Neural cell (in vitro differentiated cells): ENCODE measurements around the gene NAP1L1.

Experiments
- EP300 ChIP-seq: fragments of 450-650 bp; conservative IDR thresholded peaks from 2 replicates; pipeline ENCODE4 v1.6.1; 2014; ENCODE audit warnings: antibody characterized with exemption, mild to moderate bottlenecking, moderate library complexity; ENCODE audit not compliant: poor library complexity, severe bottlenecking
- EZH2 ChIP-seq: fragments of 200-600, 300-800 bp; shearing (Covaris generic), sonication (generic); IDR thresholded peaks from 2 replicates; pipeline ENCODE4 v1.6.1; 2014; ENCODE audit warnings: antibody characterized with exemption, low read length, borderline replicate concordance, mild to moderate bottlenecking; ENCODE audit not compliant: insufficient read depth, poor library complexity, severe bottlenecking
- MXI1 ChIP-seq: fragments of 450-650 bp; conservative IDR thresholded peaks from 2 replicates; pipeline ENCODE4 v1.6.1; 2014; ENCODE audit warnings: antibody characterized with exemption, mild to moderate bottlenecking; ENCODE audit not compliant: poor library complexity, severe bottlenecking
- POLR2AphosphoS5 ChIP-seq: IDR thresholded peaks from 2 replicates; pipeline ENCODE4 v1.6.1; 2012
- RAD21 ChIP-seq: fragments of 450-650 bp; conservative IDR thresholded peaks from 2 replicates; pipeline ENCODE4 v1.6.1; 2014; ENCODE audit warnings: antibody characterized with exemption, mild to moderate bottlenecking, moderate library complexity
- SMC3 ChIP-seq: fragments of 450-650 bp; conservative IDR thresholded peaks from 2 replicates; pipeline ENCODE4 v1.6.1; 2014; ENCODE audit warnings: antibody characterized with exemption, mild to moderate bottlenecking, moderate library complexity; ENCODE audit not compliant: poor library complexity
- TAF1 ChIP-seq: IDR thresholded peaks from 2 replicates; pipeline ENCODE4 v1.6.1; 2012; ENCODE audit warnings: low read depth
- TF ChIP-seq, protein P1 (sequence below): fragments of 450-650 bp; IDR thresholded peaks from 2 replicates; pipeline ENCODE4 v1.5.1; 2014; ENCODE audit warnings: antibody characterized with exemption, mild to moderate bottlenecking, moderate library complexity; ENCODE audit not compliant: poor library complexity, severe bottlenecking
- TF ChIP-seq, protein P2 (sequence below): IDR thresholded peaks from 2 replicates; pipeline ENCODE4 v1.6.1; 2012; ENCODE audit warnings: borderline replicate concordance

DNA sequence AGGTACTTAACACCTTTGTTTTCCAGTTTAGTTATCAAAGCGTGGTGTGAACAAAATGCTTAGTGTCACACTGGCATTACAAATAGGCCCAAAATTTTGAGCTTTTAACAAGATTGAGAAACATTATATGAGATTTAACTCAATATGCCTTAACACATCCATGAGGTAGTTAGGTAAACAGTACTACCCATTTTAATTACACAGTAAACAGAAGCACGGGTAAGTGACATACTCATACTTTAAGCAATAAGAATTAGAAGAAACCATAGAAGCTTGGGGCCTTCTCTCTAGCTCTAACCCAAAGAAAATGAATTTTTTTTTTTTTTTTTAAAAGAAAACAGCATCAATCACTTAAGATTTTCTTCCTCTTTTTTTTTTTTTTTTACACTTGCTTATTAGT is 37.4 kb downstream of the NAP1L1 start:
- TF ChIP-seq EZH2 (no peak), POLR2AphosphoS5 (no peak), EP300 (no peak), SMC3 (no peak), TAF1 (no peak), RAD21 (no peak), MXI1 (no peak)
- TF ChIP-seq, protein P1, sequence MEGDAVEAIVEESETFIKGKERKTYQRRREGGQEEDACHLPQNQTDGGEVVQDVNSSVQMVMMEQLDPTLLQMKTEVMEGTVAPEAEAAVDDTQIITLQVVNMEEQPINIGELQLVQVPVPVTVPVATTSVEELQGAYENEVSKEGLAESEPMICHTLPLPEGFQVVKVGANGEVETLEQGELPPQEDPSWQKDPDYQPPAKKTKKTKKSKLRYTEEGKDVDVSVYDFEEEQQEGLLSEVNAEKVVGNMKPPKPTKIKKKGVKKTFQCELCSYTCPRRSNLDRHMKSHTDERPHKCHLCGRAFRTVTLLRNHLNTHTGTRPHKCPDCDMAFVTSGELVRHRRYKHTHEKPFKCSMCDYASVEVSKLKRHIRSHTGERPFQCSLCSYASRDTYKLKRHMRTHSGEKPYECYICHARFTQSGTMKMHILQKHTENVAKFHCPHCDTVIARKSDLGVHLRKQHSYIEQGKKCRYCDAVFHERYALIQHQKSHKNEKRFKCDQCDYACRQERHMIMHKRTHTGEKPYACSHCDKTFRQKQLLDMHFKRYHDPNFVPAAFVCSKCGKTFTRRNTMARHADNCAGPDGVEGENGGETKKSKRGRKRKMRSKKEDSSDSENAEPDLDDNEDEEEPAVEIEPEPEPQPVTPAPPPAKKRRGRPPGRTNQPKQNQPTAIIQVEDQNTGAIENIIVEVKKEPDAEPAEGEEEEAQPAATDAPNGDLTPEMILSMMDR = no peak
- TF ChIP-seq, protein P2, sequence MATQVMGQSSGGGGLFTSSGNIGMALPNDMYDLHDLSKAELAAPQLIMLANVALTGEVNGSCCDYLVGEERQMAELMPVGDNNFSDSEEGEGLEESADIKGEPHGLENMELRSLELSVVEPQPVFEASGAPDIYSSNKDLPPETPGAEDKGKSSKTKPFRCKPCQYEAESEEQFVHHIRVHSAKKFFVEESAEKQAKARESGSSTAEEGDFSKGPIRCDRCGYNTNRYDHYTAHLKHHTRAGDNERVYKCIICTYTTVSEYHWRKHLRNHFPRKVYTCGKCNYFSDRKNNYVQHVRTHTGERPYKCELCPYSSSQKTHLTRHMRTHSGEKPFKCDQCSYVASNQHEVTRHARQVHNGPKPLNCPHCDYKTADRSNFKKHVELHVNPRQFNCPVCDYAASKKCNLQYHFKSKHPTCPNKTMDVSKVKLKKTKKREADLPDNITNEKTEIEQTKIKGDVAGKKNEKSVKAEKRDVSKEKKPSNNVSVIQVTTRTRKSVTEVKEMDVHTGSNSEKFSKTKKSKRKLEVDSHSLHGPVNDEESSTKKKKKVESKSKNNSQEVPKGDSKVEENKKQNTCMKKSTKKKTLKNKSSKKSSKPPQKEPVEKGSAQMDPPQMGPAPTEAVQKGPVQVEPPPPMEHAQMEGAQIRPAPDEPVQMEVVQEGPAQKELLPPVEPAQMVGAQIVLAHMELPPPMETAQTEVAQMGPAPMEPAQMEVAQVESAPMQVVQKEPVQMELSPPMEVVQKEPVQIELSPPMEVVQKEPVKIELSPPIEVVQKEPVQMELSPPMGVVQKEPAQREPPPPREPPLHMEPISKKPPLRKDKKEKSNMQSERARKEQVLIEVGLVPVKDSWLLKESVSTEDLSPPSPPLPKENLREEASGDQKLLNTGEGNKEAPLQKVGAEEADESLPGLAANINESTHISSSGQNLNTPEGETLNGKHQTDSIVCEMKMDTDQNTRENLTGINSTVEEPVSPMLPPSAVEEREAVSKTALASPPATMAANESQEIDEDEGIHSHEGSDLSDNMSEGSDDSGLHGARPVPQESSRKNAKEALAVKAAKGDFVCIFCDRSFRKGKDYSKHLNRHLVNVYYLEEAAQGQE = no peak
